OCI-LY3 (cell line): ENCODE data around the gene VCAN.

Source experiments
- H2AFZ ChIP-seq: fragments of 200-600, 300-600 bp; shearing (Covaris generic); 2 replicates; pipeline ENCODE4 v1.6.0; 2014; ENCODE audit warnings: antibody characterized with exemption, low read depth, low read length
- H3K27ac ChIP-seq: fragments of 200-600, 300-600 bp; sonication (generic); 2 replicates; pipeline ENCODE4 v1.5.1; 2014; ENCODE audit warnings: mild to moderate bottlenecking, low read length, moderate library complexity, mixed read lengths
- H3K27me3 ChIP-seq: fragments of 200-600, 300-600 bp; sonication (generic); 2 replicates; pipeline ENCODE4 v1.6.1; 2014; ENCODE audit warnings: low read depth, low read length, mixed read lengths
- H3K36me3 ChIP-seq: fragments of 200-600, 300-600 bp; sonication (generic); replicated peaks from 2 replicates; pipeline ENCODE3; 2014; ENCODE audit warnings: low read depth, low read length, mixed read lengths
- H3K4me1 ChIP-seq: fragments of 300-600, 200-600 bp; sonication (generic); 2 replicates; pipeline ENCODE4 v1.6.1; 2014; ENCODE audit warnings: low read length, mixed read lengths
- H3K4me2 ChIP-seq: fragments of 200-600, 300-600 bp; sonication (generic); 2 replicates; pipeline ENCODE4 v1.6.1; 2014; ENCODE audit warnings: low read length, mixed read lengths
- H3K4me3 ChIP-seq: fragments of 300-600, 200-600 bp; sonication (generic); 2 replicates; pipeline ENCODE4 v1.5.1; 2014; ENCODE audit warnings: antibody characterized with exemption, mild to moderate bottlenecking, low read length, moderate library complexity
- H3K79me2 ChIP-seq: fragments of 300-600, 200-600 bp; shearing (Covaris generic); 2 replicates; pipeline ENCODE4 v1.6.1; 2014; ENCODE audit warnings: mild to moderate bottlenecking, low read length, mixed read lengths
- H3K9ac ChIP-seq: fragments of 300-600, 200-600 bp; shearing (Covaris generic); 2 replicates; pipeline ENCODE4 v1.6.0; 2014; ENCODE audit warnings: mild to moderate bottlenecking, low read length, moderate library complexity
- H3K9me3 ChIP-seq: fragments of 200-600, 300-600 bp; shearing (Covaris generic); 2 replicates; pipeline ENCODE4 v1.6.1; 2014; ENCODE audit warnings: low read length, mixed read lengths; ENCODE audit not compliant: insufficient read depth
- H4K20me1 ChIP-seq: fragments of 200-600, 300-600 bp; sonication (generic); 2 replicates; pipeline ENCODE4 v1.6.1; 2016; ENCODE audit warnings: low read length, mixed read lengths; ENCODE audit not compliant: insufficient read depth
- CTCF ChIP-seq: fragments of 200-600, 300-600 bp; sonication (generic); IDR thresholded peaks from 2 replicates; pipeline ENCODE4 v1.5.1; 2014; ENCODE audit warnings: antibody characterized with exemption, low read length, low read depth
- EZH2phosphoT487 ChIP-seq: fragments of 200-600 bp; shearing (Covaris generic); IDR thresholded peaks from 2 replicates; pipeline ENCODE4 v1.6.1; 2018; ENCODE audit warnings: antibody characterized with exemption, mixed run types, low read depth

VCAN gene

GRCh38 chr5:83472508-83473345 is 1.2 kb downstream of the VCAN start:
- no peaks in the 10 kb centered on the region for H3K36me3 ChIP-seq
- H3K79me2 ChIP-seq, result no peaks in the 10 kb centered on the region
- no peaks in the 10 kb centered on the region for H3K4me1 ChIP-seq
- H3K27me3 ChIP-seq, result no peaks in the 10 kb centered on the region
- H3K4me3 ChIP-seq, result no peak overlapping the region
- no peak overlapping the region for H3K27ac ChIP-seq
- no peaks in the 10 kb centered on the region for H3K9me3 ChIP-seq
- H2AFZ ChIP-seq, result no peak overlapping the region
- no peak overlapping the region for H3K4me2 ChIP-seq
- no peak overlapping the region for H3K9ac ChIP-seq
- TF ChIP-seq EZH2phosphoT487 (no peak), CTCF (no peak)
- no peaks in the 10 kb centered on the region for H4K20me1 ChIP-seq

DNA sequence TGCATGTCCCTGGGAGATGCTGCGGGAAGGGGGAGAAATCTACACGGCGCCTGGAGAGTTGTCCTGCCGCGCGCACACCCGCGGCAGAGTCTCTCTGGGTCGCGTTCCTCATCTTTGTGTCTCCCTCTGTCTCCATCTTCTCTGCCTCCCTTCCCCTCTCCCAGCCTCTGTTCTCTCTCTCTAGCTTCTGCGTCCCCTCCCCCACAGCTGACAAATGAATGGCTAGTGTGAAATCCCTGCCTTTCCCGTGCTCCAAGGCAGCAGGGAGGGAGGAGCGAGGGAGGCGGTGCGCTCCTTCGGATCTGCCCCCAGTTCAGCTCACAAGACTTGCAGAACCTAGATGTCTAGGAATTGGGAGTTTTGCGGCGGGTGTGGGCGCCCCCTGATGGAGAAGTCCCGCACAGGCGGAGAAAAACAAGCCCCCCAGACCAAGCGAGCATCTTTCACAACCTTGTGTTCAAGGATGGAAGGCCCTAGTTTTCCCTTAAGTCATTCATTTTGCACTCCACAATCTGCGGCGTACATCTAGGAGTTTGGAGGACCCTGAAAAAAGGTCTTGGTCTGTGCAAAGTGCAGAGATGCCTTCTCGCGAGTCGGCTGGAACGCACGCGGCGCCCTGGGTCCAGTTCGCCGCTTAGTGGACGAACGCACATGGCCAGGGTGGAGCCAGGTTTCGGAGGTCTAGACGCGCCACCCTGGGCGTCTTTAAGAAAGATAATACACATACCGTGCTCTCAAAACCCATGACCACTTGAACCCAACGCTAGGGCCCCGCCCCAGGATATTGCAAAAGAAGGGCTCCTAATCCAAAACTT is 2.0 kb downstream of the VCAN start:
- H2AFZ ChIP-seq, result no peak overlapping the region
- H3K9me3 ChIP-seq, result no peaks in the 10 kb centered on the region
- no peak overlapping the region for H3K27ac ChIP-seq
- H3K9ac ChIP-seq, result no peak overlapping the region
- no peaks in the 10 kb centered on the region for H3K79me2 ChIP-seq
- H3K27me3 ChIP-seq, result no peaks in the 10 kb centered on the region
- H3K4me2 ChIP-seq, result no peak overlapping the region
- H3K4me3 ChIP-seq, result no peak overlapping the region
- no peaks in the 10 kb centered on the region for H3K4me1 ChIP-seq
- no peaks in the 10 kb centered on the region for H4K20me1 ChIP-seq
- no peak for TF ChIP-seq CTCF
- no peak for TF ChIP-seq EZH2phosphoT487
- H3K36me3 ChIP-seq, result no peaks in the 10 kb centered on the region

DNA sequence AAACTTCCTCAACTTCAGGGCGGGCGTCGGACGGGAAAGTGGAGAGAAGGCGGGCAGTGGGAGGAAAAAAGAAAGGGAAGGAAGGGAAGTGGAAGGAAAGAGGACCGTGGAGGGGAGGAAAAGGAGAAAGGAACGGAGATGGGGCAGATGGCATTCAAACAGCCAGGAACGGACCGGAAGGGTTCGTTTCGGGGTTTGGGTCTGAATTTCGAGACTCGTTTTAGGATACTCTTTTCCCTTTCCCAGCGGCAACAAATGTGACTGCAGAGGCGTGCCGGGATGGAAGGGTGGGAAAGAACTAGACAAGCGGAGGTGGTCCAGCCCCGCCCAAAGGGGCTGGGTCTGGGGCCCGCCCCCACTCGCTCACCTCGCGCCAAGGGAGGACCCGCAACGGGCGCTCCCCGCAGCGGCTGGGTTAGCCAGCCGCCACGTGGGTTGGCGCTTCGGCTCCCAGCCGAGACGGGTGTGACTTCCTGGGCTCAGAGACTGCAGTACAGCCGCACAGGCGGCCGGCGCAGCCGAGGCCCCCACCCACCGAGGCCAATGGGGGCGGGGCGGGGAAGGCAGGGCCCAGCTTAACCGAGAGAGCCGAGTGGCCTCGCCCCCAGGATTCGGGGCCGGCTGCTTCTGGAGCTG is 2.7 kb downstream of the VCAN start:
- Histone ChIP-seq H4K20me1 (no peaks in the 10 kb centered on the region), H3K4me1 (no peaks in the 10 kb centered on the region), H3K9me3 (no peaks in the 10 kb centered on the region), H3K4me2 (no peak overlapping the region), H3K9ac (no peak overlapping the region), H2AFZ (no peak overlapping the region), H3K27me3 (no peaks in the 10 kb centered on the region), H3K36me3 (no peaks in the 10 kb centered on the region), H3K79me2 (no peaks in the 10 kb centered on the region), H3K27ac (no peak overlapping the region), H3K4me3 (no peak overlapping the region)
- TF ChIP-seq CTCF, result no peak
- TF ChIP-seq EZH2phosphoT487, result no peak

- H3K9me3 ChIP-seq, result no peaks in the 10 kb centered on the region
- H3K4me1 ChIP-seq, result no peaks in the 10 kb centered on the region
- H3K79me2 ChIP-seq, result no peaks in the 10 kb centered on the region
- H3K27me3 ChIP-seq, result no peaks in the 10 kb centered on the region
- H3K9ac ChIP-seq, result no peak overlapping the region
- H2AFZ ChIP-seq, result no peak overlapping the region
- H3K36me3 ChIP-seq, result no peaks in the 10 kb centered on the region
- H3K27ac ChIP-seq, result no peak overlapping the region
- no peak overlapping the region for H3K4me3 ChIP-seq
- TF ChIP-seq CTCF, result no peak
- TF ChIP-seq EZH2phosphoT487, result no peak
- H3K4me2 ChIP-seq, result no peak overlapping the region
- no peaks in the 10 kb centered on the region for H4K20me1 ChIP-seq
These were observed 3.4 kb downstream of the VCAN start for GRCh38 chr5:83474991-83475390.
